Lower lobe of right lung (tissue), 2 donors: ENCODE results near the gene ARID1B. TPM values are rescaled to one million over a fixed set of nuclear protein-coding genes. Genes with fewer than 3 reads are reported as not detected.

Experiments used
- ATAC-seq, 2 donors: fragments of 200-7000 bp; cut with Tn5 transposase; one replicate each; pipeline ENCODE4 v1.9.1; 2020 to 2022; ENCODE audit warnings: mild to moderate bottlenecking in 2 of 2, moderate library complexity in 2 of 2
- DNase-seq: peaks from one replicate; pipeline ENCODE4 v3.0.0-alpha.2; 2020
- H3K27ac ChIP-seq: fragments of 200-600 bp; one replicate; pipeline ENCODE4 v1.8.0; 2022
- H3K27me3 ChIP-seq: fragments of 200-600 bp; one replicate; pipeline ENCODE4 v1.8.0; 2022; ENCODE audit warnings: low read depth
- H3K36me3 ChIP-seq: fragments of 200-600 bp; one replicate; pipeline ENCODE4 v1.8.0; 2022; ENCODE audit warnings: mild to moderate bottlenecking
- H3K4me1 ChIP-seq: fragments of 200-600 bp; one replicate; pipeline ENCODE4 v1.8.0; 2022
- H3K4me3 ChIP-seq: fragments of 200-600 bp; one replicate; pipeline ENCODE4 v1.8.0; 2022; ENCODE audit warnings: mild to moderate bottlenecking
- H3K9me3 ChIP-seq: fragments of 200-600 bp; one replicate; pipeline ENCODE4 v1.8.0; 2022
- CTCF ChIP-seq: fragments of 200-600 bp; IDR thresholded peaks from one replicate; pipeline ENCODE4 v1.8.0; 2022; ENCODE audit warnings: antibody characterized with exemption, mild to moderate bottlenecking
- intact Hi-C: fragments of 100-400 bp; cut with DNase I; formaldehyde crosslinking; loops from one replicate; pipeline ENCODE4 v1.11.0; 2022
- total RNA-seq: library from RNA; stranded (reverse); fragmentation: NEBNext Ultra II Directional; extraction: Animal tissue kit (Norgen Biotek cat#: 25700); gene quantifications from one replicate; pipeline ENCODE4 v1.2.1, GENCODE V29; 2021
- donor health status: DM: no; HTN: yes; CAD: no; lungs with severe emphysema.

The ARID1B gene
- total RNA-seq, 1 donor from 2014 or later, result 95.5 TPM

DNA sequence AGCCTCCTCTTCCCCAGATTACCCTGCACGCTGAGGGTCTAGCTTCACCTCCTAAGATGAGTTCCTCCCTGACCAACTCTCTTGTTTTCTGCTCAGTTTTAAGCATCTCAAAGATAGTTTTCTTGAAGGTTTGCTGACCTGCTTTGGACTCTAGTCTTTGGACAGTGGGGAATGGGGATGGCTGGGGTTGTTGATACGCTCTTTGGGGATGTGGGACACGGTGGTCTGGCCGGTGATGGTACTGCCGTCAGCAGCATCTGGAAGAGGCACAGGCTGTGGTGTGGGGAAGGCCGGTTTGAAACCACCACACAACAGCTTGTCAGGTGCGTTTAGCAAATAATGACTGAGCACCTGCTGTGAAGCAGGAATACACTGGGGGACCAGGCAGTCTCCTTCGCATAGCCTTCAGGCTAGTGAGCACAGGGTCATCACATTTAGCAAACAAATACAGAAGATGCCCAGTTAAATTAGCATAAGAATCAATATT is 452.0 kb downstream of the ARID1B start:
- intact Hi-C loops, result no loop called here
- H3K36me3 ChIP-seq, result no peaks in the 10 kb centered on the region
- H3K4me3 ChIP-seq, result no peak overlapping the region
- H3K4me1 ChIP-seq, result peaks cover 4% of the 10 kb centered on the region
- DNase-seq (no peak), ATAC-seq (no peak)
- H3K27ac ChIP-seq, result no peak overlapping the region
- TF ChIP-seq CTCF, result no peak
- no peaks in the 10 kb centered on the region for H3K9me3 ChIP-seq
- H3K27me3 ChIP-seq, result peaks cover 2% of the 10 kb centered on the region

DNA sequence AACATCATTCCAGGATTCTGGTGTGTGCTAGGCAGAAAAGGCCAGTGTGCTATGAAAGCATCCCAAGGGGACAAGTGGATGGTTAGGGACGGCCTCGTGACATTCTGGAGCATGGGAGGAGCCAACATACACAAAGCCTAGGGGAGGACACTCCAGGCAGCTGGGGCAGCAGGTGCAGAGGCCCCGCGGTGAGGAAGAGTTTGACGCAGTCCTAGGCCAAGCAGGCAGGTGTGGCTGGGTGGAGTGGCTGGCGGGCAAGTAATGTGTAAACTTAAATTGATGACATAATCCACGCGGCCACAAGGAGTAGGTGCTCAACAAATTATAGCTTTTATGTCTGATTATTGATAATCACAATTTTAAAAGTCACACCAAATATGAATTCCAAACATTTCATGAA is 452.5 kb downstream of the ARID1B start:
- intact Hi-C loops, result no loop called here
- no peak for DNase-seq
- H3K27me3 ChIP-seq, result peaks cover 6% of the 10 kb centered on the region
- no peak for ATAC-seq
- TF ChIP-seq CTCF, result no peak
- peaks cover 4% of the 10 kb centered on the region for H3K4me1 ChIP-seq
- no peak overlapping the region for H3K27ac ChIP-seq
- H3K4me3 ChIP-seq, result no peak overlapping the region
- H3K9me3 ChIP-seq, result no peaks in the 10 kb centered on the region
- no peaks in the 10 kb centered on the region for H3K36me3 ChIP-seq

GRCh38 chr6:157230910-157231309 is 453.7 kb downstream of the ARID1B start:
- DNase-seq, result no peak

DNA sequence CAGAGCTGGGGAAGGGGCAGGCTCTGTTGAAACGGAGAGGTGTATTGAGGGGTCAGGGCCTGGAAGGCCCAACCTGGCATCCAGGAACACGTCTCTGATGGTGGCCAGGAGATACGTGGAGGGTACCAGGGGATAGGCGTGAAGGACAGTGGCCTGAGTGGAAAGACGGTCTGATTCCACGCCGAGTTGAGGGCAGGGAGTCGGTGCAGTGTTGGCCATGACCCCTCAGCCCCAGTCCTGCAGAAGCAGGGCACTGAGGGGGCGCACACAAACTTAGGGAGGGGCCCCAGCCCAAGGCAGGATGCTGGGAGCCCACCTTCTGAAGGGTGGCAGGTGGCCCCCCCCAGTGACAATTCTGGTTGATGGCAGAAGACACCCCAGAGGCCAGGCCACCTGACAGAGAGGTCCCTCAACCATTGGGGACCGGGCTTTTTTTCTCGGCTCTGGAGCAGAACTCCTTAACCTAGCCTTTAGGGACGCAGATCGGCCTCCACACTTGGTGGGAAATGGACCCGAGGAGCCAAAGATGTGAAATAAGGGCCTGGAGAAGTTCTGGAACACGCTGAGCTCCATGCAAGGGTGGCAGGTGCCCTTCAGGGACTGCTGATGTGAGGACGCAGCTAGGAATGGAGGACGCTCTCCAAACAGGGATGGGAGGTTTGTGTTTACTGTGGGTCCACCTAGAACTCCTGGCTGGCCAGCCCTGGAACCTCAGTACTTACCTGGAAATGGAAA is 455.1 kb downstream of the ARID1B start:
- intact Hi-C loops, result no loop called here
- Histone ChIP-seq H3K36me3 (no peaks in the 10 kb centered on the region), H3K27ac (no peak overlapping the region), H3K27me3 (peaks cover 31% of the 10 kb centered on the region), H3K9me3 (no peaks in the 10 kb centered on the region), H3K4me1 (peaks cover 22% of the 10 kb centered on the region), H3K4me3 (no peak overlapping the region)
- TF ChIP-seq CTCF, result no peak
- no peak for DNase-seq
- ATAC-seq, result no peak

More at GRCh38 chr6:157230910-157231309, 453.7 kb downstream of the ARID1B start:
- no peak overlapping the region for H3K4me3 ChIP-seq
- H3K27ac ChIP-seq, result no peak overlapping the region
- peaks cover 17% of the 10 kb centered on the region for H3K27me3 ChIP-seq
- no peak for TF ChIP-seq CTCF
- H3K4me1 ChIP-seq, result peaks cover 11% of the 10 kb centered on the region
- H3K36me3 ChIP-seq, result no peaks in the 10 kb centered on the region
- intact Hi-C loops, result no loop called here
- no peaks in the 10 kb centered on the region for H3K9me3 ChIP-seq
- ATAC-seq, result no peak

GRCh38 chr6:157233156-157233555 is 456.0 kb downstream of the ARID1B start:
- no peak for DNase-seq
- no peak for TF ChIP-seq CTCF
- Histone ChIP-seq H3K27ac (no peak overlapping the region), H3K9me3 (no peaks in the 10 kb centered on the region), H3K27me3 (peaks cover 31% of the 10 kb centered on the region), H3K4me1 (peaks cover 22% of the 10 kb centered on the region), H3K4me3 (no peak overlapping the region), H3K36me3 (no peaks in the 10 kb centered on the region)
- intact Hi-C loops, result no loop called here
- no peak for ATAC-seq
